Activated T-cell treated with anti-CD3 and anti-CD28 coated beads for 48 hours (primary cell): ENCODE results near the gene OR4F15.
"Not testable (repeated sequence)": the region's sequence is repeated elsewhere in the genome, so short reads cannot be mapped to it uniquely, and the experiment has no call there.

ENCODE experiments used
- DNase-seq: peaks from one replicate; pipeline ENCODE4 v3.0.0-alpha.2; 2020; ENCODE audit warnings: low read depth

Gene OR4F15, protein sequence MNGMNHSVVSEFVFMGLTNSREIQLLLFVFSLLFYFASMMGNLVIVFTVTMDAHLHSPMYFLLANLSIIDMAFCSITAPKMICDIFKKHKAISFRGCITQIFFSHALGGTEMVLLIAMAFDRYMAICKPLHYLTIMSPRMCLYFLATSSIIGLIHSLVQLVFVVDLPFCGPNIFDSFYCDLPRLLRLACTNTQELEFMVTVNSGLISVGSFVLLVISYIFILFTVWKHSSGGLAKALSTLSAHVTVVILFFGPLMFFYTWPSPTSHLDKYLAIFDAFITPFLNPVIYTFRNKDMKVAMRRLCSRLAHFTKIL

DNA sequence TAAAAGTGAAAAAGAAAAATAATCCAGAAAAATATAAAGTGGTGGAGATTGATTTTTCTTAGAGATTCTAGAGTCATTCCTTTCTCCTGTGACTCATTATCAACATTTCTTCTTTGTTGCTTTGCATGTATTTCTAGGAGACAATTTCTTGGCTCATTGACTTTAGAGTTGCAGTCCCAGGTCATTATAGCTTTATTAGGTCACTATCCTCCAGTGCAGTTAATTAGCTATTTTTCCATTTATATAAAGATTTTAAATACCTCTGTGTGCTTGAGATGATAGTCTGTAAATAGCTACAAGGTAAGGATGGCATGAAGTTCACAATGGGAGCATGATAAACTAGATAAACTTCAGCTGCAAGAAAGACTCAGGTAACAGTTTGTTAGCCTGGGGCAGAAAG lies at the start of gene OR4F15:
OR4F15 (plus strand) TSS at position 301 of the 400 bp plus-strand sequence. CDS start 5,985 bp downstream, outside the sequence.
- DNase-seq, result no peak

DNA sequence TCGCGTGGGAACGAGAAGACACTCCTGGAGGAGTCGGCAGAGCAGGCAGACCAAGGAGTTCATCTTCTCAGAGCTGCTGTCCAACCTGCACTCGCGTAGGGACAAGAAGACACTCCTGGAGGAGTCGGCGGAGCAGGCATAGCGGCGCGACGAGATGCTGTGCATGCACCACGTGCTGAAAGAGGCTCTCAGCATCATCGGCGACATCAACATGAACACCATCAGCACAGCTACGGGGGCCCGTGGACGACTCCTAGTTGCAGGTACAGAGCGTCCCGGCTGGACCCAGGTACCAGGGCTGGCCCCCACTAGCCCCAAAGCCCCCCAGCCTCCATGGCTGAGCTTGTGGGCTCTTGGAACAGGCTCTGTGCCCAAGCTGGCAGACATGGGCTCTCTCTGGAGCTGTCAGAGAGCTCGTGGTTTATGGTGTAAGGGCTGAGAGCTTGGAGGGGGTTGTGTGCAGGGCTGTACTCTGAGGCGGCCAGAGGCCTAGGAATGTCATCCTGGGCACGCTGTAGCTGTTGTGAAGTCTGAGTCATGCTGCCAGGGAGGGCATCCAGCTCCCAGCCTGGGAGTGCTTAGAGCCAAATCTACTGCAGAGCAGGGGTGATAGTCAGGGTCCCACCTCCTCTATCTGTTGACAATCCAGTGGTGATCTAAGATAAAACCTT lies 47.2 kb upstream of the OR4F15 start:
- DNase-seq, result not testable (repeated sequence)

DNA sequence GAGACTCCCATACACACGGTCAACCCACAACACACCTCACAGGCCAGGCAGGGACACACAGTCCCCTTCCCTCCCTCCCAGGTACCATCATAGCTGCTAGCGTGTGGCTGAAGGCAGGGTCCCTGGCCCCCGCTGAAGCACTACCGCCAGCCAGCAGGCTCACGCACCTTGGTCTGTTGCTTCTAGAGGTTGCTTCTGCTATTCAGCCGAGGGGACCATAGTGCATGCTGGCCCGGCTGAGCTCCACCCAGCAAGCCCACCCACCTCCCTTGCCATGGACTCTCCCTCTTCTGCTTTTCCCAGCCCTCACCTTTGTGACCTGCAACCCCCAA lies 46.7 kb upstream of the OR4F15 start:
- DNase-seq, result not testable (repeated sequence)

DNA sequence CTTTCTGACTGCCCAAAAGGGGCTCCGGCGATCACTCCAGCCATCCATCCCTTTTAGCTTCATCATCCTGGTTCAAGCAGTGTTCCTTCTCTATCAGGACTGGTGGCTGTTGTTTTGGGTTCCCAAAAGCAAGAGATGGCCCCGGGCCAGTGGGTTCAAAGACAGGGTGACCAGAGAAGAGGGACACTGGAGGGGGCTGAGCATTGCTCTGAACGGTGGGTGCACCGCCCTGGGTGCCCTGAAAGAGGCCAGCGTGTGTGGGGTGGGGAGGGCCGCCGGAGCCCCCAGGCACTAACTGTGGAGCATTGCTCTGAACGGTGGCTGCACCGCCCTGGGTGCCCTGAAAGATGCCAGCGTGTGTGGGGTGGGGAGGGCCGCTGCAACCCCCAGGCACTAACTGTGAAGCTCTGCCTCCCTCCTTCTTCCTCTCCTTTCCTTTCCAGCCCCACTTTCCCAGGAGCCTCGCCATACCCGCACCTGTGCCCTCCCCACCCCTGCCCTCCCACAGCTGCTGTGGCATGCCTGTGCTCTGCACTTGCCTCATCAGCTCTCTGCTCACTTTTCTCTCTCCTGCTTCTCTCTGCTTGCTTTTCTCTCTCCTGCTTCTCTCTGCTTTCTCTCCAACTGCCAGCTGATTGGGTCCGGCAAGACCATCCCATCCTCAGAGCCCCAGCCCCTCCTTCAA lies 46.1 kb upstream of the OR4F15 start:
- DNase-seq, result no peak

DNA sequence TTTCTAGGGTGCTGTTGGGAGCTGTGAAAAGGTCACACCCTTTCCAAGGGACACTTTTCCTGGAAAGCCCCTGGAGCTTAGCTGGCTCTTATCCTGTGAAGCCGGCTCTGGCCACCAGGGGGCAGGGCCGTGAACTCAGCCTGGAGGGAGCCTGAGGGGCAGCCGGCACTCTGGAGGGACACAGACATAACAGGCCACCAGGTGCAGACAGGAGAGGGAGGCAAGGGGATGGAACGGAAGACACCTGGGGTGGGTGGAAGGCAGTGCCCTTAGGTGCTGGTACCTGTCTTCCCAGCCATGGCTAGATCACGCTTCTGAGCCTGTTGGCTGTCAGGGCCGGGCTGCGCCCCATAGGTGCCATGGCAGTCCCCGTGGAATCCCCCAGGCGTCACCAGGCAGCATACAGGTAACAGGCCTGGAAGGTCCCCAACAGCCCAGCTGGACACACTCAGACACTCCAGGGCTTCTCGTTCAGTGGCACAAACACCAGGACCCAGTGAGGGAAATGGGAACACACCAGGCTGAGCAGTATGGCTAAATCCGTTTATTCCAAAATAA lies 44.8 kb upstream of the OR4F15 start:
- DNase-seq, result not testable (repeated sequence)

DNA sequence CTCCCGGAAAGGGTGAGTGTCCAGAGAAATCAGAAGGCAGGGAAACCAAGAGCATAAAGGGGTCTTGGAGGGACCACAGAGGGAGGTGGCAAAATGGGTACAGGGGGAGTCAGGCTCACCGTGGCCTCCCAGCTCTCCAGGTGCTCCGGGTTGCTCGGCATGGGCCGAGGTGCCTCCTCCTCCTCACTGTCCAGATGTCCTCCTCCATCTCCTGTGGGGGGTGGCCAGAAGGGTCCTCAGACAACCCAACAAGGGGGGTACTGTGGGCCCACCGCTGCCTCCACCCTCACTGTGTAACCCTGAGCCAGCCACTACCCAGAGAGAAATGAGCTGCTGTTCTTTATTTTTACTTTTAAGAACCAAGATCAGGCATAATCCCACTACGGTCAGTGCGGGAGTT lies 39.1 kb upstream of the OR4F15 start:
- no peak for DNase-seq

DNA sequence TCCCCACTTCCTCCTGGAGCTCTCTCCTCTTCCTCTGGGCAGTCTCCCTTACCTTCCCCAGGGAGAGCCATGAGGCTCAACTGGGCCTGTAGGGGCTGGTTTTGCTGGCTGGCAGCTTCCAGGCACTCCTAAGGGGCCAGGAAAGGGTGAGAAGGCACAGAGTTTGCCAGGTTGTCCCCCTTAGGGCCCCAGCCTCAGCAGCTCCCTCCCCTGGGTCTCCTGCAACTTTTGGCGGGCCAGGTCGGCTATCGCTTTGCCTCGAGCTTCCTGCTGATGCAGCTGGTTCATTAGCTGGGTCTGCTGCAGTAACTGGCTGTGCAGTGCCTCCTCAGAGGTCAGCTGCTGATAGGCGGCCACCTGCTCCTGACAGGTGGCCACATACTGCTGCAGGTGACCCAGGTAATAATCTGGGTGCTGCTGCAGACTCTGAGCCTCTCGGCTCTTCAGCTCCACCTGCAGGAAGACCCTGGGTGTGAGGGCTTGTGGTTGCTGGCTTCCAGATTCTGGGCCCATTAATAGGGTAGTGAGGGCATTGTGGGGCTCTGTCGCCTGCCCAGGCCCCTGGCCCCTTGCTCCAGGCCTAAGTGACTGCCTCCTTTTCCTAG lies 38.4 kb upstream of the OR4F15 start:
- DNase-seq, result no peak

DNA sequence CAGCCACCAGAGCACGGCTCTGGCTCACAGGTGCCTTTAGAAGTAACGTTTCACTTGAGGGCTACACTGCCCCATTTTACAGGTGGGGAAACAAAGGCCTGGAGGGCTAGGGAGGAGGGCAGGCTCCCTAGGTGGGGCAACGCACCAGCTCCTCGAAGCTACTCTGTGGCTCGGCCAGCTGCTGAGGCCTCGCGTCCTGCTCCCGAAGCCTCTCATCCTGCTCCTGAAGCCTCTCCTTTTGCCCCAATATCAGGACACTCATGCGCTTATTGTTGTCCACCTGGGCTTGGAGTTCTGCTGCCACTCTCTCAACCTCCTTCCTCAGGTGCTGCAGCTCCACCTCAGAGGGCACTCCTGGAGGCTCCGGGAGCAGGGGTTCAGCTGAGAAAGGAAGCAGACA lies 36.9 kb upstream of the OR4F15 start:
- no peak for DNase-seq

DNA sequence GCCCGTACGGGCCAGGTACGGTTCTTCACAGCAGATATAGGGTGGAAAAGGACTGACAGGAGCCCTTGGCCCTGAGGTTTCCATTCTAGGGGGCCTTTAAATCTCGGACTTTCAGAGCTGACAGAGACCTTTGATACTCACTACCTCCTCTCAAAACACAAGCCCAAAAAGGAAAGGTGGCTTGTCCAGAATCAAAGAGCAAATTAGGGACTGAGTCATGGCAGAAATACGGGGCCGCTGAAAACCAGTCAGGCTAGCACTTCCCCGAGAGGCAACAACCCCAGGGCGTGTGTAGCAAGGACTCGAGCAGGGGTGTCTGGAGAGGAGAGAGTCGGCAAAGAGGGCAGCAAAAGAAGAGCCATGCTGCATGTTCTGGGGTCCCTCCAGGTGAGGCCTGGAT lies 33.4 kb upstream of the OR4F15 start:
- DNase-seq, result not testable (repeated sequence)

DNA sequence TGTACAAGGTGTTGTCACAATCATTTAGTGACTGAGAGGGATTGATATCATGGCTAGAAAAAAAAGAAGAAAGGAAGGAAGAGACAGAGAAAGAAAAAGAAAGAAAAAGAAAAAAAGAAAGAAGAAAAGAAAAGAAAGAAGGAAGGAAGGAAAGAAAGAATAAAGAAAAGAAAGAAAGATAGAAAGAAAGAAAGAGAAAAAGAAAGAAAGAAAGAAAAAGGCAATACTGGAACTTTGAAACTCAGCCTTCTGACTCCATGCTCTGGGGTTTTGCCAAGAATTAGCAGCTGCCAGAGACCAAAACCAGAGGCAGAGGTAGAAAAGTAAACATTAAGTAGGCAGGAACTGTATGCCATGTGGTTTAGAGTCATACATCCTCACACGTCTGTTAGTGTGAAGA lies 31.8 kb upstream of the OR4F15 start:
- DNase-seq, result not testable (repeated sequence)

DNA sequence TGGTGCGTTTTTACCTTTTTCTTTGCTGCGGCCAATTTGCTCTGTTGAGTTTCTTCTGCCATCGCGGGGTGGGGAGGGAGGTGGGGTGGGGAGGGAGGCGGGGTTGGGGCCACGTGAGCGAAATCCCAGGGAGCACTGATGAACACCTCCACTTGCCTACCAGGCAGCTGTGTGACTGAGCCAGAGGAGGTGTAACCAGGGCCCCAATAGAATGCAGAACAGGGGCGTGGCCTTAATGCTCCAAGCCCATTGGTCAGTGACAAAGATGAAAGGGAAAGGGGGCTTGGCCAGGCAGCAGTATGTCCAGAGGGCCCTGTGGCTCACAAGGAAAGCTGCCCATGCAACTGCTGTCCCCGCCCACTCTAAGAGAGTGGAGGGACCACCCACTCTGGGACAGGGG lies 30.1 kb upstream of the OR4F15 start:
- DNase-seq, result no peak

DNA sequence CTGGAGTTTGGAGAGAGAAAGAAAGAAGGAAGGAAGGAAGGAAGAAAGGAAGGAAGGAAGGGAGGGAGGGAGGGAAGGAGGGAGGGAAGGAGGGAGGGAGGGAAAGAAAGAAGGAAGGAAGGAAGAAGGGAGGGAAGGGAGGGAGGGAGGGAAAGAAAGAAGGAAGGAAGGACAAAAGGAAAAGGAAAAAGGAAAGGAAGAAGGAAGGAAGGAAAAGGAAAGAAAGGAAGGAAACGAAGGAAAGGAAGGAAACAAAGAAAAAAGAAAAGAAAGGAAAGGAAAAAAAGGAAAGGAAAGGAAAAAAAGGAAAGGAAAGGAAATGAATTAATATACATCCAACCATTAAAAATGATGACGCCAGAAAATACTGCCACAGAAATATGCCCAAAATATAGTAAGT lies 27.4 kb upstream of the OR4F15 start:
- no peak for DNase-seq

DNA sequence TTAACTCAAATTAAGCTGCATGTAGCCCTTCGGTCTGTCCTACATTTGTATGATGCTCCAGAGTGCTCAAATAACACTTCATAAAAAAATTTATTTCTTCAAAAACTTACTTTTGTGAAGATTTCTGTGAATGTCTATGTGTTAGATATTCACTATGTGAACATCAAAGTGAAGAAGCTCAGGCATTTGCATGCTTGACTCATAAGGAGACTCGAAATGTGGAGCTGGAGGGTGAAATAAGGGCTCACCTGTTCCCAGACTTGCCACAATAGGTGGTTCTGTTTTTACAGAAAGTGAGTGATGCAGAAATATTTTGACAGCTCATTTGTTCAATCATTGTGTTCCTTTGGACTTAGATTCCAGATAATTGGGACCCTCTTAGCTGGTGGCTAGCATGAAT lies 25.6 kb upstream of the OR4F15 start:
- not testable (repeated sequence) for DNase-seq

DNA sequence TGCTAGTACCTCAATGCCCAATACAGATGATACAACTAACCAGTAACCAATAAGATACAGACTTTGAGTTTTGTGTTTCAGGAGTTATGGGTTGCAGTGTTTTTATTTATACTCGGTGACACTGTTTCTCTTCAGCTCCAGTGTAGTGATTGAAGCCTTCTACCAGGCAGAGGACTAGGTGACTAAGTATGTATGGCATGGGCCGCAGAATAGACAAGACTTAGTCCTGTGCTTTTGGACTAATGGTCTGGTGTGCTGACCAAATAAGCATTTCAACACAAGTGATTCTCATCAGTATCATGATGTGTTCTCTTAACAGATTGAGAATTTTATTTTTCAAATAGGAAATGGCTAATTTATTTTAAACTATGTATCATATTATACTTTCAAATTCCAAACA lies 24.0 kb upstream of the OR4F15 start:
- DNase-seq, result not testable (repeated sequence)

DNA sequence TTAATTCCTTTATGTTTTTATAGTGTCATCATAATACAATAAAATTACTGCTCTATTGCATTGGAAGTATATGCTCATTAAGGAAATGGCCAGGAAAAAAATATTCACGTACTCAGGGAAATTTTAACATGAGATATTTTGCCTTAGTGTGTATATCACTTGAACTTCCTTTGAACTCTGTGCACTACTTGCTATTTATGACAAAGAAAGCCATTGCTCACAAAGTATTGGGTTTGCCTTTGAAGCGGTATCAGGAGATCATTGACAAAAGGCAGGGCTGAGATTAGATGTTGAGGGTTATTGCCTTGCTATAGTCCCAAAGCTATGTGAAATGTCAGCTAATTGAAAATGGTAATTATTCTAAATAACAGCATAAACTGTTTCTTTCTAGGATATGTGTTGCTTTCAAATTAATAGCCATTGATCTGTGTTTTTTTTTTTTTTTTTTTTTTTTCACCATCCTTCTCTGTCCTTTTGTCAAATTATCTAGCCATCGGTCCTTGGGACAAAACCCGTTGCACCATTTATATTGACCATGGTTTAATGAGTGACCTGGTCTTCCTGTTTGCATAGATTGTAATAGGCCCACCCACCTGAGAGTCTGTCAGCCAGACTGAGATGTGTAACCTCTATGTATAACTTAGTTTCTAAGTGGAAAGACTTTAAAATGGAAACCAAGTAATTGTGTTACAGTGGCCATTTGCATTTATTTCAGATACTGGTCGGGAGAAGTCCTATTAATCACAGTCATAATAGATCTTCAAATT lies 23.3 kb upstream of the OR4F15 start:
- not testable (repeated sequence) for DNase-seq

DNA sequence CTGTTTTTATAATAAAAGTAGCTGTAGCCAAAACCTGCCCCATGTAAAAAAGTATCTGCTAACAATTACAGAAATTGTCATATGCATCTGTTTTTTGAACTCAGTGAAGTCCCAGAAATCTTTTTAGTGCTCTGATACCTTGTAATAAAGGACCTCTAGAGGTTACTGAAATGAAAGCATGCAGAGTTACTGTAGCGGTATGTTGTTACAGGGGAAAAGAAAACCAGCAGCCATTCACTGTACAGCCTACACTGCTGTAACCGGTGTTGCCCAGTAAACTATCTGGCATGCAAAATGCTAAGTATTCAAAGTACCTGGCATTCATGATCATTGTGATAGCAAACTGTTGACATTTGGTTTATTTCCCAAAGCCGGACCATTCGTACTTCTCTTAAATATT lies 21.3 kb upstream of the OR4F15 start:
- DNase-seq, result not testable (repeated sequence)

DNA sequence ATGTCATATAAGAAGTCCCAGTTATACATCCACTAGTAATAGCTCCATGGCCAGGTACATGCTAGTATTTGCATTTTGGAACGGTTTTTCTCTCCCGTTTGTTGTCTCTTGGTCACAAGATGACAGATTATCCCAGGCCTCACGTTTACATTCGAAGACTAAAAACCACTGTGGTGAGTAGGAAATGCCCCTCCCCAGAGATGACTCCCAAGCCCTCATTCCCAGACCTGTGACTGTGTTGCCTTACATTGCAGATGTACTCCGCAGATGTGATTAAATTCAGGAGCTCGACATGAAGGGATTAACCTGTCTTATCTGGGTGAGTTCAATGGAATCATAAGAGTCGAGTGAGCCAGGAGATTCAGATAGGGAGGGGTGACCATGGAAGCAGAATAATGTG lies 18.0 kb upstream of the OR4F15 start:
- not testable (repeated sequence) for DNase-seq

DNA sequence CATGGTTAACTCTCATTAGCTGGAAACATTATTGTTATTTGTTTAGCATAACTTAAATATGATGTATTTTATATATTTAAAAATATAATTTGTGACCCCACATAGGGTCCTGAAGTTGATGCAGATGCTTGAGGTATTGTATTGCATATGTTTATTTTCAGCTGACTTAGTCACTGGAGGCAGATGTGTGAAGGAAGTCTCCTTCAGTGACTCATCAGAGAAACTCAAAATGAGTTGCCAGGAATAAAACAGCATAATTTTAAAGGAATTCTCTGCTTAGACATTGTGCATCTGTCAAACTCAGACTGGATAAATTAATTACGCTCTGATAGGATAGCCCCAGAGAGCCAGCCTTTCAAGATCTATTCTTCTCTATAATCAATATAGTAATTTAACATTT lies 16.5 kb upstream of the OR4F15 start:
- no peak for DNase-seq

DNA sequence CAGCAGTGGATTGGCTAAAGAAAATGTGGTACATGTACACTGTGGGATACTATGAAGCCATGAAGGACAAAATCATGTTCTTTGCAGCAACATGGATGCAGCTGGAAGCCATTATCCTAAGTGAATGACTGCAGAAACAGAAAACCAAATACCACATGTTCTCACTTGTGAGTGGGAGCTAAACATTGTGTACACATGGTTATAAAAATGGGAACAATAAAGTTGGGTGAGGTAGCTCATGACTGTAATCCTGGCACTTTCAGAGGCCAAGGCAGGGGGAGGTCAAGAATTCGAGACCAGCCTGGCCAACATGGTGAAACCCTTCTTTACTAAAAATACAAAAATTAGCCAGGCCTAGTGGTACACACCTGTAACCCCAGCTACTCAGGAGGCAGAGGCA lies 12.3 kb upstream of the OR4F15 start:
- no peak for DNase-seq

DNA sequence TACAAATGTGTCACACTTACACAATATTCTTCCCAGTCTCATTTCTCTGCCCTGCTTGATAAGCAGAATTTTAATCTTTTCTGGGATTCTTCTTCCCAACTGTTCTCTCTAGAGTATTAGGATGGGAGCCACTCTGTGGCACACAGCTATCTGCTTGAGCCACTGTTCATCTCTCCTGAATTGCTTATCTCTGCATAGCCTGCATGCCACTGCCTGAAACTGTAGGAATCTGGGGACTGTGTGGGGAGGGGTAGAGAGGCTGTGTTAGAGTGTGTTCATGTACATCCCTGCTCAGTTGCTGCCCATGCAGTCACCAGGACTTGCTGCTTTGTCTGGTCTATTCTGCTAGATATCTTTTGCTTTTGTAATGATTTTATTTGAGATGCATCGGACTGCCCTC lies 11.0 kb upstream of the OR4F15 start:
- no peak for DNase-seq

DNA sequence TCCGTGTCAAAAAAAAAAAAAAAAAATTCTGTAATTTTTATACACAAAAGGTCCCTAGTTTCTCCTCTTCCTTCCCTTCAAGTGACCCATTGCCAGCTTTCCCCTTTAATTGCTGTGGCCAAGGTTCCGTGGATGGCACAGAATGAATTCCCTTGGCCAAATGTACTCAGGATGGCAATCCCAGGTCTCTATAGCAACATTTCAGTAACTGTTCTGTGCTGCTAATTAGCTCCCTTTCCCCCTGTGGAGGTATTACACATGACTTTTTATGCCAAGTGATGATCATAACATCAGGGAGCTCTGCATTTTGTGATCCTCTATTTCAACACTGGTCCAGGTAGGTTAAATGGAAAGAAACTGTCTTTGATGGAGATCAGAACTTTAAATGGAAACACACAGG lies 8.8 kb upstream of the OR4F15 start, which contains the start of gene OR4F6:
OR4F6 (plus strand) TSS at position 301 of the 400 bp plus-strand sequence. CDS start 2,211 bp downstream, outside the sequence.
- no peak for DNase-seq

DNA sequence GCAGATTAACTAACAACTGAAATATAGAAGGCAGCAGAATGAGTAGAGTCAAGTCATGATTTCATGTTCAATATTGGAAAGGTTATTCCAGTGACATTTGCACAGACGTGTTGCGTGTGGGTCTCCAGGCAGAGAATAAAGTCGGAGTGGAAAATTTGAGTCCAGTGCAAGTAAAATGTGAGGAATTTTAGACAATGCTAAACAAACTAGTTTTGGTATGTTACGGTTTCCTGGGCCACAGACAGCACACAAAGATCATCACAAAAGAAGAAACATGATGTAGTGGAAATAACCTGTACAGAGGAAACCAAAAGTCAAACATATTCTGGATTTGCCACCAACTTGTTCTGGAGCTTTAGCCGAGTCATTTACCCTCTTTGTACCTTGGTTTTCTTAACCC lies 8.3 kb upstream of the OR4F15 start:
- no peak for DNase-seq
